Measurements from ENCODE around the gene MMP27. TPM values are rescaled to one million over a fixed set of nuclear protein-coding genes. Genes with fewer than 3 reads are reported as not detected.

MMP27 gene
- total RNA-seq, 1 donor from 2014 or later: not detected

DNA sequence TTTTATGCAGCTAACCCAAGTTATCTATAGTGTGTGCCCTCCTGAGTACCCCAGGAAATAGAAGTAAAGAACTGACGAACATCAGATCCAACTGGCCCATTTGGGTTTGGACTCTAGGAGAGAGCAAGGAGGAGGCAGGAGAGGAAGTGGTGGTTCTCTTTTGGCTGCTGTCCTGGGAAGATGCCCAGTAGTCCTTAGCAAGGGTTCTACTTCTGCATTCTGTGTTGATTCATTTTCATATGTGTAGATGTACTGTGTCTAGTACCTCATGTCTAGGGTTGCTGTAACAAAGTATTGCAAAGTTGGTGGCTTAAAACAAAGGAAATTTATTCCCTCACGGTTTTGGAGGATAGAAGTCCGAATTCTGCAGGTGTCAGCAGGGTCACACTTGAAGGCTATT lies 6.6 kb upstream of the MMP27 start:
- Mint-ChIP-seq H3K27me3 (ENCODE audit: unreplicated experiment) (peaks cover 45% of the 10 kb centered on the region), H3K4me1 (ENCODE audit: unreplicated experiment) (no peaks in the 10 kb centered on the region), H3K9me3 (ENCODE audit: unreplicated experiment) (no peaks in the 10 kb centered on the region), H3K36me3 (ENCODE audit: unreplicated experiment) (no peaks in the 10 kb centered on the region), H3K4me3 (ENCODE audit: unreplicated experiment) (no peak overlapping the region), H3K27ac (ENCODE audit: unreplicated experiment) (no peak overlapping the region)
- no peak for DNase-seq (ENCODE audit: extremely low spot score, unreplicated experiment)
- TF ChIP-seq, protein P1, sequence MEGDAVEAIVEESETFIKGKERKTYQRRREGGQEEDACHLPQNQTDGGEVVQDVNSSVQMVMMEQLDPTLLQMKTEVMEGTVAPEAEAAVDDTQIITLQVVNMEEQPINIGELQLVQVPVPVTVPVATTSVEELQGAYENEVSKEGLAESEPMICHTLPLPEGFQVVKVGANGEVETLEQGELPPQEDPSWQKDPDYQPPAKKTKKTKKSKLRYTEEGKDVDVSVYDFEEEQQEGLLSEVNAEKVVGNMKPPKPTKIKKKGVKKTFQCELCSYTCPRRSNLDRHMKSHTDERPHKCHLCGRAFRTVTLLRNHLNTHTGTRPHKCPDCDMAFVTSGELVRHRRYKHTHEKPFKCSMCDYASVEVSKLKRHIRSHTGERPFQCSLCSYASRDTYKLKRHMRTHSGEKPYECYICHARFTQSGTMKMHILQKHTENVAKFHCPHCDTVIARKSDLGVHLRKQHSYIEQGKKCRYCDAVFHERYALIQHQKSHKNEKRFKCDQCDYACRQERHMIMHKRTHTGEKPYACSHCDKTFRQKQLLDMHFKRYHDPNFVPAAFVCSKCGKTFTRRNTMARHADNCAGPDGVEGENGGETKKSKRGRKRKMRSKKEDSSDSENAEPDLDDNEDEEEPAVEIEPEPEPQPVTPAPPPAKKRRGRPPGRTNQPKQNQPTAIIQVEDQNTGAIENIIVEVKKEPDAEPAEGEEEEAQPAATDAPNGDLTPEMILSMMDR (IDR thresholded peaks at IDR 0.05): no peak

DNA sequence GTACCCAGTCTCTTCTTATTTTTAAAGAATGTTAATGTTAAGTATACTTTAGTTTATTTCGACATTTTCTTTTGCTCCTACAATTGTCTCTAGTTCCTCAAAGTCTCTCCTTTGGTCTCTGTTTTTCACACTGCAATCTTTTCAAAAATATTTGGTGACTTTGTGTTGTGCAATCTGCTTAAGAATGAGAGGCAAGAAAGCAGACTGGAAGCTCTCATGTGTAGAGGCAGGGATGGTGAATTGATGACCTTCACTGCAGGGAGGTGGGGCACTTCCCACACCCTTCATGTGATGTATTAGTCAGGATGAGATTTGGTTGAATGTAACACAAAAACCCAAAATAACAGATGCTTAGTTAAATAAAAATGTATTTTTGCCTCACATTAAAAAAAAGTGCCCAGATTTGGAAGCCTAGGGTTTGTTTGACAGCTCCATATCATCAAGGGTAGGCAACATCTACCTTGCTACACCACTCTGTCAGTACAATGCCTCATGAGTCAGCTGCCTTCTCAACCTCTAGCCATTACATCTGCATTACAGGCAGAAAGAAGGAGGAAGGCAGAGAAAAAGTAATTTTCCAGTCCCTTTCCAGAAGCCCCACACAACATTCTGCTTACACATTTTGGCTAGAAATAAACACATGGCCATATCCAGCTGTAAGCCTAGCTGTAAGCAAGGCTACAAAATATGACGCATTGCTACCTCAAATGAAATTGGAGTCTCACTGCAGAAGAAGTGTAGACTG lies 3.8 kb upstream of the MMP27 start:
- Mint-ChIP-seq H3K4me3 (ENCODE audit: unreplicated experiment) (no peak overlapping the region), H3K9me3 (ENCODE audit: unreplicated experiment) (no peaks in the 10 kb centered on the region), H3K27ac (ENCODE audit: unreplicated experiment) (no peak overlapping the region)

DNA sequence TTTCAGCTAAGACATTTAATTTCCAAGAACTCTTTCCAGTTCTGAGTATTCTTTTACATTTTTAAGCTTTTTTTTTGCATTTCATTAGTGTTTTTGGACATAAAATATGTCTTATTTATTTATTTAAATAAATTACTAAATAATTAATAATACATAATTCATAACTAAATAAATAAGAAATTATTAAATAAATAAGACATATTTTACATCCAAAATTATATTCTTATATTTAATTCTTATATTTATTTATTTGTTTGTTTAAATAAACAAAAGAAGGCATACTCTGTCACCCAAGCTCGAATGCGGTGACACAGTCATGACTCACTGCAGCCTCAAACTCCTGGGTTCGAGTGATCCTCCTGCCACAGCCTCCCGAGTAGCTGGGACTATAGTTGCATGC lies 3.1 kb upstream of the MMP27 start:
- H3K9me3 Mint-ChIP-seq (ENCODE audit: unreplicated experiment): no peaks in the 10 kb centered on the region
- H3K27ac Mint-ChIP-seq (ENCODE audit: unreplicated experiment): no peak overlapping the region
- no peak for DNase-seq (ENCODE audit: extremely low spot score, unreplicated experiment)
- TF ChIP-seq, protein P1 (IDR thresholded peaks at IDR 0.05): no peak
- no peaks in the 10 kb centered on the region for H3K36me3 Mint-ChIP-seq (ENCODE audit: unreplicated experiment)
- no peaks in the 10 kb centered on the region for H3K4me1 Mint-ChIP-seq (ENCODE audit: unreplicated experiment)
- H3K4me3 Mint-ChIP-seq (ENCODE audit: unreplicated experiment): no peak overlapping the region
- H3K27me3 Mint-ChIP-seq (ENCODE audit: unreplicated experiment): peaks cover 52% of the 10 kb centered on the region

More for the DNA sequence above, 3.8 kb upstream of the MMP27 start:
- Mint-ChIP-seq H3K27me3 (ENCODE audit: unreplicated experiment) (peaks cover 53% of the 10 kb centered on the region), H3K4me1 (ENCODE audit: unreplicated experiment) (no peaks in the 10 kb centered on the region), H3K36me3 (ENCODE audit: unreplicated experiment) (no peaks in the 10 kb centered on the region)
- no peak for DNase-seq (ENCODE audit: extremely low spot score, unreplicated experiment)
- TF ChIP-seq, protein P1 (IDR thresholded peaks at IDR 0.05): no peak

DNA sequence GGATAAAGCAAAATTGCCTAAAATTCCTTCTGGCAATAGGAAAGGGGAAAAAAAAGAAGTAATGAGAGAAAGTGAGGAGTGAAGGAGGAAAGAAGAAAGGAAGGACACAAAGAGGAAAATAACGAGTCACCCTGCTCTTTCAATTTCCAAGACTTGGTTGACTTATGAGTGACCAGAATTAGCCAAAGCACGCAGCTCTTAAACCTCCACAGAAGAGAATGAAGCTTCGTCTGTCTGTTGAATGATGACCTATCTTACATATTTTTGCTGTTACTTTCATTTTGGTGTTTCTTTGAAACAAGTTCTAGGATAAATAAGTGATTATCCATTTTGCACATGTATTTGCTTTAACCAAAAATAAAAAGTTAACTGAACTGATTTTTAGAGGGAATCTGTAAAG lies 728 bp downstream of the MMP27 start:
- no peak overlapping the region for H3K27ac Mint-ChIP-seq (ENCODE audit: unreplicated experiment)
- no peak overlapping the region for H3K4me3 Mint-ChIP-seq (ENCODE audit: unreplicated experiment)
- no peaks in the 10 kb centered on the region for H3K4me1 Mint-ChIP-seq (ENCODE audit: unreplicated experiment)
- TF ChIP-seq, protein P1 (IDR thresholded peaks at IDR 0.05): no peak
- H3K36me3 Mint-ChIP-seq (ENCODE audit: unreplicated experiment): no peaks in the 10 kb centered on the region
- H3K27me3 Mint-ChIP-seq (ENCODE audit: unreplicated experiment): peaks cover 38% of the 10 kb centered on the region
- H3K9me3 Mint-ChIP-seq (ENCODE audit: unreplicated experiment): no peaks in the 10 kb centered on the region
- DNase-seq (ENCODE audit: extremely low spot score, unreplicated experiment): no peak

DNA sequence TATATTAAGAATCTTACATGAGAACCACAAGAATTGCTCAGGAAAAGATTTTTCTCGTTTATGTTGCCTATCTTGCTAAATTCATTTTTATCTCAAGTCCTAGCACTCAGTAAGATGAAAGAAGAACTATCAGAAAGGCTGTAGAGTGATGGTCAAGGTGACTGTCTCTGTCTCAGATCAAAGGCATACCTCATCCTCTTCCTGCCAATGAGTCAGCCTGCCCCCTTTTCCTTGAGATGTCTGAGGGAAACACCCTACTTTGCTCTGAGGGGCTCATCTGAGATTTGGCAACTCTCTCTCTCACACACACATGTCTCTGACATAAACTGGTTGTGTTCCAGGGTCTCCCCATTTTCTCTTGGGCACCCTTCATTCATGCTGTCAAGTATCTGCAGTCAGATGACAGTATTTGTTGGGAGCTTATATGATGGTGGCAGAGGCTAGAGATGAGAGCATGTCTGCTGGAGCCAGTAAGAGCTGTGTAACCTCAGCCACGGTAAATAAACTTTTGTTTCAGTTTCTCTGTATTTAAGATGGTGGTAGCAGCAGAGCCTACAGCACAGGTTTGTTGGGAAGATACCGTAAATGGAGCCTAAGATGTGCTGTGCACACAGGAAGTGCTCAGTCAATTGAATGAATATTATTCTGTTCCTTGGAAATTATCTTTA lies 1.6 kb downstream of the MMP27 start:
- no peak for DNase-seq (ENCODE audit: extremely low spot score, unreplicated experiment)
- no peaks in the 10 kb centered on the region for H3K36me3 Mint-ChIP-seq (ENCODE audit: unreplicated experiment)
- no peaks in the 10 kb centered on the region for H3K4me1 Mint-ChIP-seq (ENCODE audit: unreplicated experiment)
- no peaks in the 10 kb centered on the region for H3K9me3 Mint-ChIP-seq (ENCODE audit: unreplicated experiment)
- no peak overlapping the region for H3K4me3 Mint-ChIP-seq (ENCODE audit: unreplicated experiment)
- H3K27me3 Mint-ChIP-seq (ENCODE audit: unreplicated experiment): peaks cover 33% of the 10 kb centered on the region
- no peak overlapping the region for H3K27ac Mint-ChIP-seq (ENCODE audit: unreplicated experiment)
- TF ChIP-seq, protein P1 (IDR thresholded peaks at IDR 0.05): no peak

All from osteocyte (in vitro differentiated cells).